ENCODE results near the gene NNMT. TPM values are rescaled to one million over a fixed set of nuclear protein-coding genes. Genes with fewer than 3 reads are reported as not detected.

Gene NNMT
- polyA plus RNA-seq, 1 of the 3 experiments (the other 2 are of a cell fraction) = 84.6 TPM

GRCh38 chr11:114318361-114318760 is 22.2 kb downstream of the NNMT start:
- Histone ChIP-seq H4K20me1 (ENCODE audit: insufficient read depth) (no peaks in the 10 kb centered on the region), H3K4me2 (no peak overlapping the region), H3K4me1 (ENCODE audit: control insufficient read depth in 1 of 2, insufficient read depth in 2 of 2, low read depth in 1 of 2, low read length in 1 of 2) (0 out of 4 replicates have a peak, but pooled peaks cover 0 to 4% of the 10 kb centered on the region in 2 experiments), H3K36me3 (replicated peaks in 1 of 2; ENCODE audit: control insufficient read depth in 1 of 2, insufficient read depth in 2 of 2, low read length in 1 of 2) (peaks cover 9 to 17% of the 10 kb centered on the region in 2 experiments), H3F3A (replicated peaks; ENCODE audit: insufficient read depth) (no peaks in the 10 kb centered on the region), H3K79me2 (ENCODE audit: insufficient read depth) (no peaks in the 10 kb centered on the region; the same call in 1 of the 2 replicates), H3K27me3 (ENCODE audit: insufficient read depth) (no peaks in the 10 kb centered on the region), H3K9me3 (no peaks in the 10 kb centered on the region), H3K9me2 (no peaks in the 10 kb centered on the region), H3K27ac (ENCODE audit: low read depth in 2 of 2, low read length in 1 of 2) (no peak overlapping the region), H3K9ac (no peak overlapping the region), H2AFZ (ENCODE audit: low read depth) (no peak overlapping the region), H3K4me3 (ENCODE audit: low read depth in 2 of 2, low read length in 1 of 2) (no peak overlapping the region)
- 91% methylated on average over 4 of the region's 4 CpGs for WGBS (ENCODE audit: low lambda C conversion rate)
- POLR2A ChIA-PET = no interaction called here
- DNase-seq = no peak
- CTCF ChIA-PET = interaction anchor here (0.6 to 2.4 kb wide), 8 partner anchors 9 to 283 kb away, joined by 3 to 11 read pairs (median 4); no protein-coding TSS in a partner anchor
- TF ChIP-seq YY1 (IDR thresholded peaks at IDR 0.05; ENCODE audit: low read depth) (no peak), MXI1 (IDR thresholded peaks at IDR 0.05; ENCODE audit: low read depth, low read length) (no peak), IRF3 (IDR thresholded peaks at IDR 0.05; ENCODE audit: low read depth, low read length) (no peak), CHD2 (IDR thresholded peaks at IDR 0.05; ENCODE audit: low read length, partially characterized antibody) (no peak), SMC3 (IDR thresholded peaks at IDR 0.05; ENCODE audit: low read depth, low read length) (no peak), TAF1 (IDR thresholded peaks at IDR 0.05; ENCODE audit: borderline replicate concordance, low read depth, low read length) (no peak), SIN3A (IDR thresholded peaks at IDR 0.05; ENCODE audit: borderline replicate concordance, low read depth, low read length) (no peak), PBX3 (IDR thresholded peaks at IDR 0.05) (no peak), ZBTB33 (IDR thresholded peaks at IDR 0.05; ENCODE audit: borderline replicate concordance, low read depth) (no peak), NFIC (IDR thresholded peaks at IDR 0.05; ENCODE audit: borderline replicate concordance) (no peak), MEF2A (IDR thresholded peaks at IDR 0.05; ENCODE audit: borderline replicate concordance, low read depth) (no peak), FOXM1 (IDR thresholded peaks at IDR 0.05; ENCODE audit: low read depth) (no peak), TEAD4 (IDR thresholded peaks at IDR 0.05; ENCODE audit: borderline replicate concordance, insufficient read depth) (no peak), JUND (IDR thresholded peaks at IDR 0.05) (no peak), MAX (IDR thresholded peaks at IDR 0.05; ENCODE audit: low read depth) (no peak), RXRA (IDR thresholded peaks at IDR 0.05; ENCODE audit: borderline replicate concordance, low read depth) (no peak), EP300 (IDR thresholded peaks at IDR 0.05; ENCODE audit: borderline replicate concordance in 1 of 2, low read depth in 1 of 2, low read length in 1 of 2) (no peak)
